ENCODE data around the gene INPP5E.

DNA sequence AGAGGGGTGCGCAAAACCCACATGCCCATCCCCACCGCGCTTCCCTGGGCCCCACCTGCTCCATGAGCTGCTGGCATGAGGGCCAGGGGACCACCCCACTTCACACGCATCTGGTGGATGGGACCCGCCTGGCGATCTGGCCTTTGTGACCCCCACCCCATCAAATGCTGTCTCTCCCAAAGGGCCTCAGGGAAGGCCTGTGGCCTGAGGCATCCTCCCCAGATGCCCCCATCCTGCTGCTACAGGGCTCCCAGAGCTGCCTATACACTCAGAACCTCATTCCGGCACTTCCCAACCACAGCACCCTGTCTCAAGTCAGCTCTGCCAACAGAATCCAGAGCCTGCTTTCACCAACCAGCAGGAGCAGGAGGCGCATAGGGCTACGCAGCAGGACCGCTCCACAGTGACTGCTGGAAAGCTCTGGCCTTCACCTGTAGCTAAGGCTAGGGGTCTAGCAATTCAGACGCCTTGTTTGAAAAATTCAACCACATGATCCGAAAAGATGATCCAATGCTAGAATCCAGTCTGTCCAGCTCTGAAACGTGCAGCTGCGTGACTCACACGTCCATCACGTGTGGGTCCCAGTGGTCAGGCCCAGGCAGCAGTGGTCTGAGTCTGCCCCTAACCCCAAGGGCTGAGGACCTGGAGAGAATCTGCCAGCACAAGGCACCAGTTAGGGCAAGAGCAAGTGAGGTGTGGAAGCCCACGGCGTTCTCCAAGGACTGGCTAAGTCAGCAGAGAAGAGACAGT, 38.3 kb downstream of the INPP5E start:
- TF ChIP-seq, protein P1, sequence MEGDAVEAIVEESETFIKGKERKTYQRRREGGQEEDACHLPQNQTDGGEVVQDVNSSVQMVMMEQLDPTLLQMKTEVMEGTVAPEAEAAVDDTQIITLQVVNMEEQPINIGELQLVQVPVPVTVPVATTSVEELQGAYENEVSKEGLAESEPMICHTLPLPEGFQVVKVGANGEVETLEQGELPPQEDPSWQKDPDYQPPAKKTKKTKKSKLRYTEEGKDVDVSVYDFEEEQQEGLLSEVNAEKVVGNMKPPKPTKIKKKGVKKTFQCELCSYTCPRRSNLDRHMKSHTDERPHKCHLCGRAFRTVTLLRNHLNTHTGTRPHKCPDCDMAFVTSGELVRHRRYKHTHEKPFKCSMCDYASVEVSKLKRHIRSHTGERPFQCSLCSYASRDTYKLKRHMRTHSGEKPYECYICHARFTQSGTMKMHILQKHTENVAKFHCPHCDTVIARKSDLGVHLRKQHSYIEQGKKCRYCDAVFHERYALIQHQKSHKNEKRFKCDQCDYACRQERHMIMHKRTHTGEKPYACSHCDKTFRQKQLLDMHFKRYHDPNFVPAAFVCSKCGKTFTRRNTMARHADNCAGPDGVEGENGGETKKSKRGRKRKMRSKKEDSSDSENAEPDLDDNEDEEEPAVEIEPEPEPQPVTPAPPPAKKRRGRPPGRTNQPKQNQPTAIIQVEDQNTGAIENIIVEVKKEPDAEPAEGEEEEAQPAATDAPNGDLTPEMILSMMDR (conservative IDR thresholded peaks at IDR 0.05) = no peak
- TF ChIP-seq EZH2 (IDR thresholded peaks at IDR 0.05; ENCODE audit: low read depth) = no peak

All from PC-9 (cell line).